ENCODE results near the gene SPR.

DNA sequence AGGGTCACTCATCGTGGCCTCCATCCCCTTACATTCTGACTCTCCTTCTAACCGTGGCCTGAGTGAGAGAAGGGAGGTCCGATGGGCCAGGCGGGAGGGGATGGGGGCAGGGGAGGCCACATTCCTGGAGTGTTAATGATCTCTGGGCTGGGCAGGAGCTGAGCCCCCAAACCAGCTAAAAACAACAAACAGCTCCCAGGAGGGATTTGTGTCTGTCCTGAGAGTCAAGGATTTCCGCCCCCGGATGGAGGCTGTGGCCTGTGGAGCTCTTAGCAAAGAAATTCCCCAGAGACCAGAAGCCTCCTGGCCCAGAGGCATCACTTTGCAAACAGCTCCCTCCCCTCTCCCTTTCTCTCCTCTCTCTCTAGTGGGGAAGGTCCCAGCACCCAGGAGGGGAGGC is 53.6 kb downstream of the SPR start:
- TF ChIP-seq BHLHE40 (IDR thresholded peaks at IDR 0.05; ENCODE audit: borderline replicate concordance) = no peak
- no peak for TF ChIP-seq FOXK2 (IDR thresholded peaks at IDR 0.05)
- TF ChIP-seq FOXM1 (IDR thresholded peaks at IDR 0.05; ENCODE audit: borderline replicate concordance) = no peak
- no peak for TF ChIP-seq L3MBTL2 (conservative IDR thresholded peaks at IDR 0.05)
- no peak for TF ChIP-seq SUZ12 (IDR thresholded peaks at IDR 0.05)
- TF ChIP-seq, protein P1, sequence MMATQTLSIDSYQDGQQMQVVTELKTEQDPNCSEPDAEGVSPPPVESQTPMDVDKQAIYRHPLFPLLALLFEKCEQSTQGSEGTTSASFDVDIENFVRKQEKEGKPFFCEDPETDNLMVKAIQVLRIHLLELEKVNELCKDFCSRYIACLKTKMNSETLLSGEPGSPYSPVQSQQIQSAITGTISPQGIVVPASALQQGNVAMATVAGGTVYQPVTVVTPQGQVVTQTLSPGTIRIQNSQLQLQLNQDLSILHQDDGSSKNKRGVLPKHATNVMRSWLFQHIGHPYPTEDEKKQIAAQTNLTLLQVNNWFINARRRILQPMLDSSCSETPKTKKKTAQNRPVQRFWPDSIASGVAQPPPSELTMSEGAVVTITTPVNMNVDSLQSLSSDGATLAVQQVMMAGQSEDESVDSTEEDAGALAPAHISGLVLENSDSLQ (IDR thresholded peaks at IDR 0.05) = no peak
- TF ChIP-seq SP1 (IDR thresholded peaks at IDR 0.05) = no peak
- TF ChIP-seq LEF1 (IDR thresholded peaks at IDR 0.05; ENCODE audit: borderline replicate concordance) = no peak
- no peak for TF ChIP-seq ARNT (IDR thresholded peaks at IDR 0.05)
